ENCODE results near the gene CELF5. TPM values are rescaled to one million over a fixed set of nuclear protein-coding genes. Genes with fewer than 3 reads are reported as not detected.
A peak's percentile ranks its signal among the peaks of the same experiment; 100 is the strongest.
"Not testable (repeated sequence)": the region's sequence is repeated elsewhere in the genome, so short reads cannot be mapped to it uniquely, and the experiment has no call there.

Gene CELF5
- total RNA-seq, 1 experiment from 2014 or later = not detected

- DNase-seq (ENCODE audit: extremely low read depth, low read depth) = no peak
Measured at GRCh38 chr19:3314962-3315675, 90.7 kb downstream of the CELF5 start.

GRCh38 chr19:3315676-3315973 lies 91.2 kb downstream of the CELF5 start:
- no peak for DNase-seq (ENCODE audit: extremely low read depth, low read depth)

- DNase-seq (ENCODE audit: extremely low read depth, low read depth) = no peak
Measured at GRCh38 chr19:3316132-3316648, 91.7 kb downstream of the CELF5 start.

- DNase-seq (ENCODE audit: extremely low read depth, low read depth) = no peak
Measured at GRCh38 chr19:3316659-3317207, 92.3 kb downstream of the CELF5 start.

- no peak for DNase-seq (ENCODE audit: extremely low read depth, low read depth)
Measured at GRCh38 chr19:3319643-3320353, 95.3 kb downstream of the CELF5 start.

- no peak for DNase-seq (ENCODE audit: extremely low read depth, low read depth)
Measured at GRCh38 chr19:3320354-3320670, 95.9 kb downstream of the CELF5 start.

- DNase-seq (ENCODE audit: extremely low read depth, low read depth) = no peak
Measured at GRCh38 chr19:3320853-3321252, 96.4 kb downstream of the CELF5 start.

GRCh38 chr19:3321696-3322095 lies 97.2 kb downstream of the CELF5 start:
- DNase-seq (ENCODE audit: extremely low read depth, low read depth) = no peak

GRCh38 chr19:3322199-3322978 lies 97.9 kb downstream of the CELF5 start:
- no peak for DNase-seq (ENCODE audit: extremely low read depth, low read depth)

- DNase-seq (ENCODE audit: extremely low read depth, low read depth) = no peak
Measured at GRCh38 chr19:3323026-3323425, 98.6 kb downstream of the CELF5 start.

GRCh38 chr19:3323658-3324057 lies 99.2 kb downstream of the CELF5 start:
- no peak for DNase-seq (ENCODE audit: extremely low read depth, low read depth)

GRCh38 chr19:3324405-3324856 lies 100.0 kb downstream of the CELF5 start:
- peak; percentile 42 for DNase-seq (ENCODE audit: extremely low read depth, low read depth)

GRCh38 chr19:3325451-3325850 lies 101.0 kb downstream of the CELF5 start:
- no peak for DNase-seq (ENCODE audit: extremely low read depth, low read depth)

GRCh38 chr19:3328743-3329142 lies 104.3 kb downstream of the CELF5 start:
- DNase-seq (ENCODE audit: extremely low read depth, low read depth) = no peak

- DNase-seq (ENCODE audit: extremely low read depth, low read depth) = no peak
Measured at GRCh38 chr19:3330047-3330446, 105.6 kb downstream of the CELF5 start.

- not testable (repeated sequence) for DNase-seq (ENCODE audit: extremely low read depth, low read depth)
Measured at GRCh38 chr19:3332232-3332631, 107.8 kb downstream of the CELF5 start.

- no peak for DNase-seq (ENCODE audit: extremely low read depth, low read depth)
Measured at GRCh38 chr19:3333020-3333583, 108.6 kb downstream of the CELF5 start.

- no peak for DNase-seq (ENCODE audit: extremely low read depth, low read depth)
Measured at GRCh38 chr19:3333662-3334061, 109.2 kb downstream of the CELF5 start.

- DNase-seq (ENCODE audit: extremely low read depth, low read depth) = not testable (repeated sequence)
Measured at GRCh38 chr19:3334749-3335430, 110.4 kb downstream of the CELF5 start.
